HCT116 (cell line): ENCODE results near the gene LIPG. TPM values are rescaled to one million over a fixed set of nuclear protein-coding genes. Genes with fewer than 3 reads are reported as not detected.

Source experiments
- ATAC-seq: fragments of 200-7000 bp; cut with Tn5 transposase; 2 replicates; pipeline ENCODE4 v1.9.1; 2020; ENCODE audit warnings: mild to moderate bottlenecking, moderate library complexity
- BruUV-seq: library from RNA; stranded (reverse); fragments of 400-500 nt; replicated peaks from 2 replicates; lab custom pipeline; 2021; lab: Mats Ljungman, UMichigan
- CTCF ChIA-PET: fragments of 300-600 bp; sonication (Branson Sonifier 250); formaldehyde crosslinking; loops from one replicate; lab custom pipeline; 2021; ENCODE audit warnings: antibody characterized with exemption; lab: Charles Lee
- POLR2A ChIA-PET: fragments of 300-600, 350-600 bp; sonication (Branson Sonifier 250); formaldehyde crosslinking; loops from one replicate; lab custom pipeline; 2021; ENCODE audit warnings: antibody characterized with exemption; lab: Charles Lee
- RAD21 ChIA-PET, 2 experiments: fragments of 300-600 bp; sonication (Branson Sonifier 250); formaldehyde crosslinking; loops; one replicate each; lab custom pipeline; 2023; ENCODE audit warnings: low total read pairs in 2 of 2; ENCODE audit not compliant: uncharacterized antibody in 2 of 2, unreplicated experiment in 2 of 2, low non-redundant PET in 1 of 2; lab: Charles Lee
- DNase-seq: peaks from one replicate; pipeline ENCODE4 v3.0.0-alpha.2; 2010; ENCODE audit warnings: low read depth, low spot score
- H2AFZ ChIP-seq: fragments of 200-600 bp; shearing (Covaris generic), sonication (generic); 2 replicates; pipeline ENCODE4 v1.6.1; 2017; ENCODE audit warnings: low read depth, mixed run types, mixed read lengths, antibody characterized with exemption, low read length; ENCODE audit not compliant: poor library complexity, severe bottlenecking
- H3K27ac ChIP-seq: 2 replicates; pipeline ENCODE4 v1.5.1; 2012; ENCODE audit warnings: low read depth, low read length
- H3K27me3 ChIP-seq: fragments of 200-600 bp; sonication (generic); 2 replicates; pipeline ENCODE4 v1.6.1; 2016; ENCODE audit warnings: mixed run types, low read length, mixed read lengths; ENCODE audit not compliant: insufficient read depth
- H3K36me3 ChIP-seq, 2 experiments: fragments of 200-500 bp in 1 of 2; fragments of 200-600 bp in 1 of 2; sonication (Bioruptor generic) in 1 of 2; sonication (generic) in 1 of 2; 2 replicates each; pipeline versions ENCODE4 v1.5.1 to v1.6.1; 2014 to 2016; ENCODE audit warnings: low read length in 2 of 2, inconsistent platforms in 1 of 2, mixed read lengths in 1 of 2, mixed run types in 1 of 2; ENCODE audit not compliant: insufficient read depth in 2 of 2, control insufficient read depth in 1 of 2
- H3K4me1 ChIP-seq, 2 experiments: fragments of 200-600 bp in 1 of 2; sonication (generic) in 1 of 2; 2 replicates each; pipeline versions ENCODE4 v1.5.1 to v1.6.1; 2012 to 2017; ENCODE audit warnings: low read length in 2 of 2, inconsistent platforms in 1 of 2, mild to moderate bottlenecking in 1 of 2, mixed read lengths in 1 of 2, mixed run types in 1 of 2, moderate library complexity in 1 of 2; ENCODE audit not compliant: insufficient read depth in 2 of 2, control insufficient read depth in 1 of 2
- H3K4me2 ChIP-seq: fragments of 200-600 bp; sonication (generic); 2 replicates; pipeline ENCODE4 v1.6.1; 2017; ENCODE audit warnings: mixed run types, low read length, mixed read lengths
- H3K4me3 ChIP-seq, 2 experiments: fragments of 200-600 bp in 1 of 2; sonication (generic) in 1 of 2; replicated peaks in 1 of 2; 2 replicates each; pipeline ENCODE4 v1.5.1; 2011 to 2016; ENCODE audit warnings: low read length in 2 of 2, control low read depth in 1 of 2, low read depth in 1 of 2, mild to moderate bottlenecking in 1 of 2, mixed read lengths in 1 of 2, mixed run types in 1 of 2
- H3K79me2 ChIP-seq: fragments of 200-600 bp; sonication (generic); 2 replicates; pipeline ENCODE4 v1.6.1; 2017; ENCODE audit warnings: mild to moderate bottlenecking, mixed run types, low read length, moderate library complexity, mixed read lengths; ENCODE audit not compliant: insufficient read depth
- H3K9ac ChIP-seq: fragments of 200-600 bp; sonication (generic); 2 replicates; pipeline ENCODE4 v1.6.1; 2016; ENCODE audit warnings: low read length, mixed read lengths
- H3K9me2 ChIP-seq: fragments of 200-600 bp; sonication (generic), shearing (Covaris generic); 2 replicates; pipeline ENCODE4 v1.6.1; 2017; ENCODE audit warnings: mixed run types, mild to moderate bottlenecking, moderate library complexity; ENCODE audit not compliant: insufficient read depth
- H3K9me3 ChIP-seq, 2 experiments: fragments of 200-500 bp in 1 of 2; fragments of 200-600 bp in 1 of 2; sonication (Bioruptor generic) in 1 of 2; sonication (generic) in 1 of 2; 2 replicates each; pipeline ENCODE4 v1.6.1; 2014 to 2017; ENCODE audit warnings: low read length in 2 of 2, mixed read lengths in 2 of 2, inconsistent platforms in 1 of 2, low read depth in 1 of 2, mild to moderate bottlenecking in 1 of 2, mixed run types in 1 of 2, moderate library complexity in 1 of 2; ENCODE audit not compliant: control insufficient read depth in 1 of 2, insufficient read depth in 1 of 2
- H4K20me1 ChIP-seq: fragments of 200-600 bp; sonication (generic), shearing (Covaris generic); 2 replicates; pipeline ENCODE4 v1.6.1; 2017; ENCODE audit warnings: mixed run types, mild to moderate bottlenecking, moderate library complexity; ENCODE audit not compliant: insufficient read depth
- CEBPB ChIP-seq: IDR thresholded peaks from 2 replicates; pipeline ENCODE4 v1.6.1; 2012; ENCODE audit warnings: low read depth
- EZH2 ChIP-seq: fragments of 200-600 bp; sonication (generic); IDR thresholded peaks from 2 replicates; pipeline ENCODE4 v1.6.1; 2017; ENCODE audit warnings: antibody characterized with exemption, mixed run types
- EZH2phosphoT487 ChIP-seq: fragments of 200-600 bp; IDR thresholded peaks from 2 replicates; pipeline ENCODE4 v1.6.1; 2018; ENCODE audit warnings: antibody characterized with exemption, borderline replicate concordance
- FOSL1 ChIP-seq: IDR thresholded peaks from 2 replicates; pipeline ENCODE4 v1.6.1; 2012; ENCODE audit warnings: low read depth
- JUND ChIP-seq: IDR thresholded peaks from 2 replicates; pipeline ENCODE4 v1.6.1; 2012
- POLR2A ChIP-seq: IDR thresholded peaks from 2 replicates; pipeline ENCODE4 v1.7.0; 2011; ENCODE audit warnings: borderline replicate concordance; ENCODE audit not compliant: insufficient read depth, insufficient read length; ENCODE audit errors: extremely low read depth
- RAD21 ChIP-seq: IDR thresholded peaks from 2 replicates; pipeline ENCODE4 v1.6.1; 2012; ENCODE audit warnings: low read depth, mild to moderate bottlenecking
- REST ChIP-seq: IDR thresholded peaks from 2 replicates; pipeline ENCODE4 v1.6.1; 2012; ENCODE audit warnings: low read depth
- SP1 ChIP-seq: IDR thresholded peaks from 2 replicates; pipeline ENCODE4 v1.6.1; 2012; ENCODE audit warnings: low read depth
- YY1 ChIP-seq: IDR thresholded peaks from 2 replicates; pipeline ENCODE4 v1.6.1; 2011; ENCODE audit warnings: low read length, low read depth, moderate library complexity, mild to moderate bottlenecking; ENCODE audit not compliant: insufficient replicate concordance; ENCODE audit errors: extremely low read depth
- ZBTB33 ChIP-seq: IDR thresholded peaks from 2 replicates; pipeline ENCODE4 v1.6.1; 2011; ENCODE audit warnings: mild to moderate bottlenecking, low read length, moderate library complexity; ENCODE audit not compliant: insufficient replicate concordance; ENCODE audit errors: extremely low read depth
- ZNF274 ChIP-seq: fragments of 200-500 bp; sonication (Bioruptor generic); IDR thresholded peaks from 2 replicates; pipeline ENCODE4 v1.6.1; 2014; ENCODE audit warnings: mild to moderate bottlenecking, low read depth, low read length, inconsistent platforms
- intact Hi-C: fragments of 100-400 bp; cut with micrococcal nuclease; formaldehyde crosslinking; loops from 2 replicates; pipeline ENCODE4 v1.10.0; 2022
- total RNA-seq: library from RNA; stranded (reverse); gene quantifications from one replicate; pipeline ENCODE4 v1.2.1, GENCODE V29; 2021; ENCODE audit not compliant: unreplicated experiment
- TF ChIP-seq, protein P1 (sequence below): IDR thresholded peaks from 2 replicates; pipeline ENCODE4 v1.6.1; 2012

The LIPG gene
- total RNA-seq, 1 experiment from 2014 or later: 2.6 TPM

- TF ChIP-seq ZBTB33 (no peak), FOSL1 (no peak), RAD21 (no peak)
- TF ChIP-seq, protein P1, sequence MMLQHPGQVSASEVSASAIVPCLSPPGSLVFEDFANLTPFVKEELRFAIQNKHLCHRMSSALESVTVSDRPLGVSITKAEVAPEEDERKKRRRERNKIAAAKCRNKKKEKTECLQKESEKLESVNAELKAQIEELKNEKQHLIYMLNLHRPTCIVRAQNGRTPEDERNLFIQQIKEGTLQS: no peak
- TF ChIP-seq, all 23 proteins: peak for 0
Measured at GRCh38 chr18:49566985-49567384, 5.1 kb downstream of the LIPG start (continued).

DNA sequence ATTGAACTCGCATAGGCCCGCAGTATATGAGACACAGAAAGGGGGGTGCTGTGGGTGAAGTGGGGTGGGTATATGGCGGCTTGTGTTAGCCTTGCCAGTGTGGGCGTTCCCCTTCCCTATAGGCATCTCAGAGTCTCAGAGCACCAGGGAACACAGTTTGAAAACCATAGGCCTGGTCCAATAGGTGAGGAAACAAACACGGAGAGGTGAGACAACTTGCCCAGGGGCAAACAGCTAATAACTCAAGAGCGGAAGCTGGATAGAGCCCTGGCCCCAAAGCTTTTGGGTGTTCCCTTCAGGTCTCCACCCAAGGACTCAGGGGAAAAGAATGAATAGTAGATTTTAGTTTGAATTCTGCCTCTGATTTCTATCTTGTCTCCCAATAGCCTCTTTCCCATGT is 7.9 kb downstream of the LIPG start:
- no peak for DNase-seq
- Histone ChIP-seq H3K9me2 (no peaks in the 10 kb centered on the region), H3K4me2 (no peak overlapping the region), H3K4me3 (no peak overlapping the region), H2AFZ (no peak overlapping the region), H3K9me3 (no peaks in the 10 kb centered on the region), H3K27me3 (0 out of 2 replicates have a peak, but pooled peaks cover 4% of the 10 kb centered on the region), H3K4me1 (no peaks in the 10 kb centered on the region), H3K9ac (no peak overlapping the region), H3K36me3 (no peaks in the 10 kb centered on the region), H3K27ac (no peak overlapping the region), H4K20me1 (no peaks in the 10 kb centered on the region), H3K79me2 (no peaks in the 10 kb centered on the region)
- intact Hi-C loops: no loop called here
- BruUV-seq: no TSS peak
- ATAC-seq: no peak
- ChIA-PET CTCF (no interaction called here), POLR2A (no interaction called here), RAD21 (no interaction called here)
- TF ChIP-seq SP1 (no peak), REST (no peak), EZH2 (no peak), JUND (no peak), POLR2A (no peak), ZNF274 (no peak), FOSL1 (no peak), ZBTB33 (no peak), EZH2phosphoT487 (no peak), RAD21 (no peak), YY1 (no peak), CEBPB (no peak)
